ENCODE measurements around the gene TMEM89. TPM values are rescaled to one million over a fixed set of nuclear protein-coding genes. Genes with fewer than 3 reads are reported as not detected.

TMEM89 gene
- total and polyA plus RNA-seq, 5 donors from 2014 or later: not detected

- H3K4me3 Mint-ChIP-seq: no peak overlapping the region
- no peak for ATAC-seq (ENCODE audit: low read depth in 2 of 2)
Observed at GRCh38 chr3:48595526-48596121, 25.9 kb downstream of the TMEM89 start.

GRCh38 chr3:48595075-48595525 is 26.5 kb downstream of the TMEM89 start, which contains the start of gene COL7A1:
COL7A1 (minus strand) TSS chr3:48595329; CDS start chr3:48595159, 170 bp downstream.
- no peak within 1 kb of the TSS for H3K4me3 Mint-ChIP-seq
- Histone ChIP-seq H3K36me3 (ENCODE audit: control insufficient read depth, insufficient read depth, low read length) (peaks cover 10% of the 10 kb centered on the region), H3K4me3 (ENCODE audit: low read depth, low read length) (no peak within 1 kb of the TSS), H3K9me3 (ENCODE audit: control insufficient read depth in 2 of 2, low read length in 2 of 2) (no peaks in the 10 kb centered on the region), H3K4me1 (ENCODE audit: control insufficient read depth, insufficient read depth, low read length, poor library complexity, severe bottlenecking) (peaks cover 5% of the 10 kb centered on the region), H3K27ac (ENCODE audit: insufficient read depth, low read length, poor library complexity, severe bottlenecking) (no peak within 1 kb of the TSS), H3K27me3 (ENCODE audit: control insufficient read depth, insufficient read depth, low read length) (no peaks in the 10 kb centered on the region)
- peaks cover 0 to 16% (median under 1%) of the 10 kb centered on the region in 4 donors for H3K4me1 Mint-ChIP-seq
- H3K27me3 Mint-ChIP-seq: peaks cover 19% of the 10 kb centered on the region
- no peak for DNase-seq
- ATAC-seq (ENCODE audit: low read depth in 2 of 2): no peak
- peak within 1 kb of the TSS in 1 of 3 donors; percentile 60 for H3K27ac Mint-ChIP-seq
- peaks cover 10% of the 10 kb centered on the region for H3K36me3 Mint-ChIP-seq
- H3K9me3 Mint-ChIP-seq: peaks cover 0 to 2% (median 0%) of the 10 kb centered on the region in 7 donors

More at GRCh38 chr3:48595526-48596121, 25.9 kb downstream of the TMEM89 start:
- DNase-seq: no peak
- Mint-ChIP-seq H3K9me3 (peaks cover 0 to 2% (median 0%) of the 10 kb centered on the region in 7 donors), H3K36me3 (peaks cover 11% of the 10 kb centered on the region), H3K27me3 (peaks cover 18% of the 10 kb centered on the region), H3K4me1 (peaks cover 0 to 16% (median under 1%) of the 10 kb centered on the region in 4 donors), H3K27ac (no peak overlapping the region)
- Histone ChIP-seq H3K27ac (ENCODE audit: insufficient read depth, low read length, poor library complexity, severe bottlenecking) (no peak overlapping the region), H3K36me3 (ENCODE audit: control insufficient read depth, insufficient read depth, low read length) (peaks cover 16% of the 10 kb centered on the region), H3K4me1 (ENCODE audit: control insufficient read depth, insufficient read depth, low read length, poor library complexity, severe bottlenecking) (peaks cover 5% of the 10 kb centered on the region), H3K4me3 (ENCODE audit: low read depth, low read length) (no peak overlapping the region), H3K27me3 (ENCODE audit: control insufficient read depth, insufficient read depth, low read length) (no peaks in the 10 kb centered on the region), H3K9me3 (ENCODE audit: control insufficient read depth in 2 of 2, low read length in 2 of 2) (no peaks in the 10 kb centered on the region)

GRCh38 chr3:48594417-48595049 is 27.0 kb downstream of the TMEM89 start:
- ATAC-seq (ENCODE audit: low read depth in 2 of 2): no peak
- peaks cover 0 to 16% (median under 1%) of the 10 kb centered on the region in 4 donors for H3K4me1 Mint-ChIP-seq

GRCh38 chr3:48593337-48593736 is 28.2 kb downstream of the TMEM89 start:
- Mint-ChIP-seq H3K4me3 (no peak overlapping the region), H3K27me3 (peaks cover 31% of the 10 kb centered on the region)

More at GRCh38 chr3:48594417-48595049, 27.0 kb downstream of the TMEM89 start:
- H3K27ac Mint-ChIP-seq: peak overlapping the region in 1 of 3 donors; percentile 60
- peaks cover 24% of the 10 kb centered on the region for H3K27me3 Mint-ChIP-seq
- H3K9me3 Mint-ChIP-seq: peaks cover 0 to 2% (median 0%) of the 10 kb centered on the region in 7 donors
- H3K4me3 Mint-ChIP-seq: no peak overlapping the region
- peaks cover 10% of the 10 kb centered on the region for H3K36me3 Mint-ChIP-seq
- no peak overlapping the region for H3K4me3 ChIP-seq (ENCODE audit: low read depth, low read length)
- H3K27ac ChIP-seq (ENCODE audit: insufficient read depth, low read length, poor library complexity, severe bottlenecking): no peak overlapping the region
- peaks cover 5% of the 10 kb centered on the region for H3K4me1 ChIP-seq (ENCODE audit: control insufficient read depth, insufficient read depth, low read length, poor library complexity, severe bottlenecking)
- DNase-seq: no peak
- no peaks in the 10 kb centered on the region for H3K9me3 ChIP-seq (ENCODE audit: control insufficient read depth in 2 of 2, low read length in 2 of 2)
- no peaks in the 10 kb centered on the region for H3K27me3 ChIP-seq (ENCODE audit: control insufficient read depth, insufficient read depth, low read length)
- H3K36me3 ChIP-seq (ENCODE audit: control insufficient read depth, insufficient read depth, low read length): peaks cover 5% of the 10 kb centered on the region

GRCh38 chr3:48592519-48593087 is 29.0 kb downstream of the TMEM89 start:
- H3K27me3 Mint-ChIP-seq: peaks cover 32% of the 10 kb centered on the region

More at GRCh38 chr3:48593337-48593736, 28.2 kb downstream of the TMEM89 start:
- Histone ChIP-seq H3K4me3 (ENCODE audit: low read depth, low read length) (no peak overlapping the region), H3K36me3 (ENCODE audit: control insufficient read depth, insufficient read depth, low read length) (no peaks in the 10 kb centered on the region), H3K4me1 (ENCODE audit: control insufficient read depth, insufficient read depth, low read length, poor library complexity, severe bottlenecking) (peaks cover 5% of the 10 kb centered on the region), H3K27ac (ENCODE audit: insufficient read depth, low read length, poor library complexity, severe bottlenecking) (no peak overlapping the region), H3K27me3 (ENCODE audit: control insufficient read depth, insufficient read depth, low read length) (no peaks in the 10 kb centered on the region), H3K9me3 (ENCODE audit: control insufficient read depth in 2 of 2, low read length in 2 of 2) (no peaks in the 10 kb centered on the region)
- no peaks in the 10 kb centered on the region for H3K36me3 Mint-ChIP-seq
- ATAC-seq (ENCODE audit: low read depth in 2 of 2) (no peak), DNase-seq (no peak)
- H3K27ac Mint-ChIP-seq: no peak overlapping the region
- H3K9me3 Mint-ChIP-seq: peaks cover 0 to 2% (median 0%) of the 10 kb centered on the region in 7 donors
- H3K4me1 Mint-ChIP-seq: peaks cover 0 to 16% (median under 1%) of the 10 kb centered on the region in 4 donors

GRCh38 chr3:48591886-48592518 is 29.6 kb downstream of the TMEM89 start:
- Histone ChIP-seq H3K36me3 (ENCODE audit: control insufficient read depth, insufficient read depth, low read length) (no peaks in the 10 kb centered on the region), H3K27me3 (ENCODE audit: control insufficient read depth, insufficient read depth, low read length) (no peaks in the 10 kb centered on the region), H3K9me3 (ENCODE audit: control insufficient read depth in 2 of 2, low read length in 2 of 2) (no peaks in the 10 kb centered on the region), H3K27ac (ENCODE audit: insufficient read depth, low read length, poor library complexity, severe bottlenecking) (no peak overlapping the region), H3K4me1 (ENCODE audit: control insufficient read depth, insufficient read depth, low read length, poor library complexity, severe bottlenecking) (peaks cover 5% of the 10 kb centered on the region), H3K4me3 (ENCODE audit: low read depth, low read length) (no peak overlapping the region)
- Mint-ChIP-seq H3K4me1 (peaks cover 0 to 14% (median 0%) of the 10 kb centered on the region in 4 donors), H3K36me3 (no peaks in the 10 kb centered on the region), H3K9me3 (peaks cover 0 to 2% (median 0%) of the 10 kb centered on the region in 7 donors), H3K27ac (no peak overlapping the region), H3K4me3 (no peak overlapping the region), H3K27me3 (peaks cover 38% of the 10 kb centered on the region)
- DNase-seq: no peak
- ATAC-seq (ENCODE audit: low read depth in 2 of 2): no peak

More at GRCh38 chr3:48592519-48593087, 29.0 kb downstream of the TMEM89 start:
- Mint-ChIP-seq H3K4me1 (peaks cover 0 to 16% (median under 1%) of the 10 kb centered on the region in 4 donors), H3K27ac (no peak overlapping the region), H3K36me3 (no peaks in the 10 kb centered on the region), H3K4me3 (no peak overlapping the region), H3K9me3 (peaks cover 0 to 2% (median 0%) of the 10 kb centered on the region in 7 donors)
- Histone ChIP-seq H3K9me3 (ENCODE audit: control insufficient read depth in 2 of 2, low read length in 2 of 2) (no peaks in the 10 kb centered on the region), H3K36me3 (ENCODE audit: control insufficient read depth, insufficient read depth, low read length) (no peaks in the 10 kb centered on the region), H3K4me3 (ENCODE audit: low read depth, low read length) (no peak overlapping the region), H3K4me1 (ENCODE audit: control insufficient read depth, insufficient read depth, low read length, poor library complexity, severe bottlenecking) (peaks cover 5% of the 10 kb centered on the region), H3K27me3 (ENCODE audit: control insufficient read depth, insufficient read depth, low read length) (no peaks in the 10 kb centered on the region), H3K27ac (ENCODE audit: insufficient read depth, low read length, poor library complexity, severe bottlenecking) (no peak overlapping the region)
- ATAC-seq (ENCODE audit: low read depth in 2 of 2) (no peak), DNase-seq (no peak)

- peaks cover 40% of the 10 kb centered on the region for H3K27me3 Mint-ChIP-seq
- H3K27ac Mint-ChIP-seq: no peak overlapping the region
- Histone ChIP-seq H3K36me3 (ENCODE audit: control insufficient read depth, insufficient read depth, low read length) (no peaks in the 10 kb centered on the region), H3K9me3 (ENCODE audit: control insufficient read depth in 2 of 2, low read length in 2 of 2) (no peaks in the 10 kb centered on the region), H3K4me1 (ENCODE audit: control insufficient read depth, insufficient read depth, low read length, poor library complexity, severe bottlenecking) (peaks cover 5% of the 10 kb centered on the region), H3K4me3 (ENCODE audit: low read depth, low read length) (no peak overlapping the region), H3K27me3 (ENCODE audit: control insufficient read depth, insufficient read depth, low read length) (no peaks in the 10 kb centered on the region), H3K27ac (ENCODE audit: insufficient read depth, low read length, poor library complexity, severe bottlenecking) (no peak overlapping the region)
- DNase-seq (no peak), ATAC-seq (ENCODE audit: low read depth in 2 of 2) (no peak)
- no peak overlapping the region for H3K4me3 Mint-ChIP-seq
- peaks cover 0 to 2% (median 0%) of the 10 kb centered on the region in 7 donors for H3K9me3 Mint-ChIP-seq
- no peaks in the 10 kb centered on the region for H3K36me3 Mint-ChIP-seq
- peaks cover 0 to 14% (median 0%) of the 10 kb centered on the region in 4 donors for H3K4me1 Mint-ChIP-seq
Observed at GRCh38 chr3:48591436-48591835, 30.1 kb downstream of the TMEM89 start.

Measured in CD4-positive, CD25-positive, alpha-beta regulatory T cell (primary cell).